GM21576 (cell line): ENCODE results near the gene SULT6B1.

Experiments used
- ATAC-seq: cut with Tn5 transposase; IDR thresholded peaks from one replicate; pipeline ENCODE4 v1.9.1; 2021; ENCODE audit warnings: mild to moderate bottlenecking, moderate library complexity; ENCODE audit not compliant: unreplicated experiment

Gene SULT6B1

GRCh38 chr2:37153224-37153623 is 35.2 kb downstream of the SULT6B1 start:
- ATAC-seq = no peak

GRCh38 chr2:37149626-37150322 is 38.7 kb downstream of the SULT6B1 start:
- ATAC-seq = no peak

GRCh38 chr2:37148325-37148724 is 40.1 kb downstream of the SULT6B1 start:
- no peak for ATAC-seq

GRCh38 chr2:37146062-37146461 is 42.4 kb downstream of the SULT6B1 start:
- ATAC-seq = no peak

GRCh38 chr2:37143974-37144373 is 44.5 kb downstream of the SULT6B1 start:
- ATAC-seq = no peak

- no peak for ATAC-seq
Measured at GRCh38 chr2:37142546-37142945, 45.9 kb downstream of the SULT6B1 start.

GRCh38 chr2:37132914-37133313 is 55.6 kb downstream of the SULT6B1 start:
- ATAC-seq = no peak

GRCh38 chr2:37125416-37125815 is 63.1 kb downstream of the SULT6B1 start:
- ATAC-seq = no peak

GRCh38 chr2:37119157-37119556 is 69.3 kb downstream of the SULT6B1 start:
- ATAC-seq = no peak
